ENCODE data around the gene LMF1. TPM values are rescaled to one million over a fixed set of nuclear protein-coding genes. Genes with fewer than 3 reads are reported as not detected.

Gene LMF1
- total and polyA plus RNA-seq, 9 of the 15 experiments (the other 6 are each of a cell fraction or from before 2014, with no cell fraction given): 0.11 to 1.6 (median 0.55) TPM; not detected in 1

DNA sequence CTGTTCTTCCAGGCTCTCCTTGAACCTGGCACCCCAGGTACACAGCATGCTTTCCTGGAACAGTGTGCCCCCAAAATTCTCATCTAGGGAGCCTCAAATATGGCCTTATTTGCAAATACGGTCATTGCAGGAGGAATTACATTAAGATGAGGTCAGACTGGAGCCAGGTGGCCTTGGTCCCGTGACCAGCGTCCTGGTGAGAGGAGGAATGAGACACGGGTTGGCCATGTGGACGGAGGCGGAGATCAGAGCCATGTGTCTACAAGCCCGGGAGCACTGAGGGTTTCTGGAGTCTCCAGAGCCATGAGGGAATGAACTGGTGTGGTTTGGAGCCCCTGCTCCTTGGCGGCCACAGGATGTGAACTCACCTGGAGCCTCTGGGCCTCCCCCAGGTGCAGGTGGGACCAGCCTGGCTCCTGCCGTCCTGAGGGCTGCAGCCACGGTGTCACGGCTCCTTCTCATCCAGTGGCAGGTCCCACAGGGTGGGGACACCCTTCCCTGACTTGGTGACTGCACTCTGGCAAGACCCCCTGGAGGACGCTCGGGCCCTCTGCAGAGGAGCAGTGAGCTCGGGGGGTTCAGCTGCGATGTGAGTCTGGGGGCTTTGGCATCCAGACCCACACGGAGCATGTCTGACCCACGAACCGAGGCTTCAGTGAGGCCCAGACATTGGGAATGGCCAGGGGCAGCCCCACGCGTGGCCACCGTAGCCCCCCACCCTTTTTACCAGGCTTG lies 148.4 kb downstream of the LMF1 start:
- POLR2A ChIA-PET: interaction anchor here (0.7 to 1.2 kb wide), 2 partner anchors 13 to 68 kb away, joined by 3 to 4 read pairs; no protein-coding TSS in a partner anchor
- no peak for DNase-seq (ENCODE audit: extremely low read depth in 1 of 4, low spot score in 3 of 4)
- intact Hi-C loops (cut with micrococcal nuclease) (no loop called here), in situ Hi-C loops (cut with MboI) (no loop called here)
- no TSS peak for BruUV-seq (replicated peaks)
- H3K4me2 ChIP-seq (ENCODE audit: insufficient read depth, low read length): no peak overlapping the region
- no peaks in the 10 kb centered on the region for H3K9me1 ChIP-seq (ENCODE audit: control insufficient read depth, insufficient read depth, low read length)
- H3K4me1 ChIP-seq (replicated peaks in 1 of 2; ENCODE audit: control insufficient read depth in 2 of 2, insufficient read depth in 2 of 2, low read length in 2 of 2): peaks cover 0 to 34% of the 10 kb centered on the region in 2 experiments; a peak in 2 of 5 replicates
- H3K9me3 ChIP-seq (replicated peaks; ENCODE audit: control insufficient read depth, insufficient read depth, low read depth, low read length): no peaks in the 10 kb centered on the region; the same call in 1 of the 2 replicates
- WGBS (ENCODE audit: insufficient coverage, low coverage, missing lambda C conversion rate): 14% methylated on average over 20 of the region's 21 CpGs
- H3K36me3 ChIP-seq (ENCODE audit: control insufficient read depth, insufficient read depth, low read length): no peaks in the 10 kb centered on the region
- FAIRE-seq: no peak
- no peaks in the 10 kb centered on the region for H3K79me2 ChIP-seq (ENCODE audit: control insufficient read depth, insufficient read depth, low read length)
- CTCF ChIA-PET (ENCODE audit: low intra/inter-chr PET ratio): no interaction called here
- H3K27ac ChIP-seq (ENCODE audit: extremely low read depth, low read depth, low read length): no peak overlapping the region
- TF ChIP-seq E2F6 (IDR thresholded peaks at IDR 0.05; ENCODE audit: borderline replicate concordance in 1 of 2, extremely low read depth in 1 of 2, insufficient read depth in 1 of 2, insufficient read length in 1 of 2, low read depth in 1 of 2, low read length in 1 of 2, poor library complexity in 1 of 2, severe bottlenecking in 1 of 2): peak in 1 of 2 experiments; percentile 22
- no peak for TF ChIP-seq NFIC (IDR thresholded peaks at IDR 0.05)
- no peak for TF ChIP-seq ZNF143 (CRISPR knock-in tag; IDR thresholded peaks at IDR 0.05)
- TF ChIP-seq TFAP4 (CRISPR knock-in tag; IDR thresholded peaks at IDR 0.05; ENCODE audit: borderline replicate concordance): no peak
- TF ChIP-seq, protein P1, sequence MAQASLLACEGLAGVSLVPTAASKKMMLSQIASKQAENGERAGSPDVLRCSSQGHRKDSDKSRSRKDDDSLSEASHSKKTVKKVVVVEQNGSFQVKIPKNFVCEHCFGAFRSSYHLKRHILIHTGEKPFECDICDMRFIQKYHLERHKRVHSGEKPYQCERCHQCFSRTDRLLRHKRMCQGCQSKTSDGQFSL (CRISPR knock-in tag; IDR thresholded peaks at IDR 0.05): no peak
- TF ChIP-seq, protein P1 (tag; IDR thresholded peaks at IDR 0.05): no peak
- TF ChIP-seq ZNF318 (IDR thresholded peaks at IDR 0.05; ENCODE audit: borderline replicate concordance in 1 of 2, low read depth in 1 of 2): no peak
- TF ChIP-seq SETDB1 (IDR thresholded peaks at IDR 0.05; ENCODE audit: low read length): no peak
- no peaks in the 10 kb centered on the region for H4K20me1 ChIP-seq (replicated peaks; ENCODE audit: control insufficient read depth, insufficient read depth, low read length)
- no peak overlapping the region for H2AFZ ChIP-seq (ENCODE audit: low read depth, low read length)
- peaks cover 63 to 93% of the 10 kb centered on the region in 2 experiments for H3K27me3 ChIP-seq (ENCODE audit: control insufficient read depth in 2 of 2, insufficient read depth in 2 of 2, low read length in 2 of 2)
- 0 out of 4 replicates have a peak overlapping the region, but pooled peaks of 1 of the 2 experiments have one; percentile 43 for H3K9ac ChIP-seq (ENCODE audit: insufficient read depth in 1 of 2, low read depth in 2 of 2, low read length in 2 of 2)
- no peak overlapping the region for H3K4me3 ChIP-seq
- ATAC-seq: no peak

All from K562 (cell line).